Subcutaneous abdominal adipose tissue (tissue), 5 donors: ENCODE data around the gene ENTPD6.

Source experiments
- H3K27ac ChIP-seq: one replicate; pipeline ENCODE4 v1.7.0; 2013; ENCODE audit warnings: low read depth, mild to moderate bottlenecking, inconsistent platforms, low read length, moderate library complexity
- H3K27me3 ChIP-seq, 5 donors: one replicate each; pipeline ENCODE4 v1.7.0; 2013; ENCODE audit warnings: low read length in 5 of 5, inconsistent platforms in 1 of 5; ENCODE audit not compliant: control insufficient read depth in 5 of 5, insufficient read depth in 4 of 5
- H3K36me3 ChIP-seq, 5 donors: one replicate each; pipeline ENCODE4 v1.7.0; 2013; ENCODE audit warnings: low read length in 5 of 5; ENCODE audit not compliant: control insufficient read depth in 5 of 5, insufficient read depth in 5 of 5
- H3K4me1 ChIP-seq, 5 donors: one replicate each; pipeline ENCODE4 v1.7.0; 2013; ENCODE audit warnings: low read length in 5 of 5, mild to moderate bottlenecking in 3 of 5, moderate library complexity in 1 of 5; ENCODE audit not compliant: control insufficient read depth in 5 of 5, insufficient read depth in 5 of 5
- H3K4me3 ChIP-seq, 5 donors: one replicate each; pipeline ENCODE4 v1.7.0; 2013; ENCODE audit warnings: low read length in 5 of 5, low read depth in 1 of 5
- H3K9ac ChIP-seq, 5 donors: one replicate each; pipeline ENCODE4 v1.7.0; 2013; ENCODE audit warnings: low read length in 5 of 5, mild to moderate bottlenecking in 4 of 5, moderate library complexity in 3 of 5
- H3K9me3 ChIP-seq, 5 donors: one replicate each; pipeline ENCODE4 v1.7.0; 2013; ENCODE audit warnings: low read length in 5 of 5; ENCODE audit not compliant: control insufficient read depth in 5 of 5
- donor health status: healthy.
- donor health status: healthy.
- donor health status: healthy.
- donor health status: healthy.
- donor health status: healthy.

The ENTPD6 gene

DNA sequence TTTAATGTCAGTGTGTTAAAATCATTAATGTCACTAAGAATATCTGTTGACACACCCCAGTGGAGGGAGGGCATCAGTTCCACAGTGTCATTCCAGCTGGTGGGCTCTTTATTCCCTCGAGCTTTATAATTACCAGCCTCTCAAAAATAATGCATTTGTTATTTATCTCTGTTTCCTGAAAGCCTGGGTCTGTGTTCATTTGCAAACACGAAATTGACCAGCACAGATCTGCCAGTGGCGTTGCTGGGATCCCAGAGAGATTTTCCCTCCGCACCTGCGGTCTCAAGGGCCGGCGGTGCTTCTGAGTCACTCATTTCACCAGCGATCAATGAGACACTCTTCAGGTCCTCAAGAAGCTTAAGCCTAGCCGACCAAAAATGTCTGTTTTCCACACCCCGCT is 46.7 kb downstream of the ENTPD6 start:
- H3K27ac ChIP-seq: no peak overlapping the region
- H3K36me3 ChIP-seq: no peaks in the 10 kb centered on the region
- H3K4me3 ChIP-seq: no peak overlapping the region
- H3K27me3 ChIP-seq: peaks cover 0 to 9% (median 4%) of the 10 kb centered on the region in 5 donors
- H3K9ac ChIP-seq: no peak overlapping the region
- peaks cover 0 to 6% (median 3%) of the 10 kb centered on the region in 5 donors for H3K9me3 ChIP-seq
- peaks cover 9 to 22% (median 18%) of the 10 kb centered on the region in 5 donors for H3K4me1 ChIP-seq

DNA sequence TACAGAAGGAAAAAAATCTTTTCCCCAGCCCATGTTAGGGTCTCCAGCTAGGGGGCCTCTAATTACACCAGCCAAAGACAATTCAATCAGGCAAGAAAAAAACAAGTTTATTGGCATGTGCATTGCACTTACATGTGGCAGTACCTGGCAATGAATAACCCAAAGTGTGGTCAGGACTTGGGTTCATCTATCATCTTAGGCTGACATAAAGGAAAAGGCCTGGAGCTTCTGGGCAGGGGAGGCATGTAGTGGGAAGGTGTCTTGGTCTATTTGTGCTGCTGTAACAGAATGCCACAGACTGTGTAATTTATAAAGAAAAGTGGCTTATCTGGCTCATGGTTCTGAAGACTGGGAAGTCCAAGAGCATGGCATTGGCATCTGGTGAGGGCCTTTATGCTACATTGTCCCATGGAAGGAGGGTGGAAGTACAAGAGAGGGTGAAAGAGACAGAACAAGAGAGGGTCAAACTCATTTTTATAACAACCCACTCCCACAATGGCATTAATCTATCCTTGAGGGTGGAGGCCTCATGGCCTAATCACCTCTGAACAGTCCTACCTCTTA is 48.0 kb downstream of the ENTPD6 start:
- Histone ChIP-seq H3K36me3 (no peaks in the 10 kb centered on the region), H3K4me1 (peaks cover 4 to 19% (median 17%) of the 10 kb centered on the region in 5 donors), H3K27ac (no peak overlapping the region), H3K27me3 (peaks cover 0 to 3% (median 0%) of the 10 kb centered on the region in 5 donors), H3K9me3 (peaks cover 0 to 6% (median 3%) of the 10 kb centered on the region in 5 donors), H3K9ac (no peak overlapping the region), H3K4me3 (no peak overlapping the region)

DNA sequence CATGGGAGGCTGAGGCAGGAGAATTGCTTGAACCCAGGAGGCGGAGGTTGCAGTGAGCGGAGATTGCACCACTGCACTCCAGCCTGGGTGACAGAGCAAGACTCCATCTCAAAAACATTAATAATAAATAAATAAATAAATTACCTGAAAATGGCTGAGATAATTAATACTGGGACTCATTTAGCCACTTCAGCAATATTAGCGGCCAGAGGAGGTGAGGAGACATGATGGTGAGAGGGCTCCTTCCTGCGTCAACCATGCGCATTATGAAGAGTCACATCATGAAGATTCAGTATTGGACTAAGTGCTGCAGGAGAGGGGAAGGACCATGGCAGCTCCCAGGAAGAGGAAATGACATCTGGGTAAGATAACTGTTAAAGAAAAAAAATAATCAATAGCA is 49.5 kb downstream of the ENTPD6 start:
- H3K27ac ChIP-seq: no peak overlapping the region
- H3K36me3 ChIP-seq: no peaks in the 10 kb centered on the region
- peaks cover 0 to 6% (median 3%) of the 10 kb centered on the region in 5 donors for H3K9me3 ChIP-seq
- peaks cover 4 to 33% (median 31%) of the 10 kb centered on the region in 5 donors for H3K4me1 ChIP-seq
- no peak overlapping the region for H3K9ac ChIP-seq
- no peak overlapping the region for H3K4me3 ChIP-seq
- H3K27me3 ChIP-seq: no peaks in the 10 kb centered on the region

DNA sequence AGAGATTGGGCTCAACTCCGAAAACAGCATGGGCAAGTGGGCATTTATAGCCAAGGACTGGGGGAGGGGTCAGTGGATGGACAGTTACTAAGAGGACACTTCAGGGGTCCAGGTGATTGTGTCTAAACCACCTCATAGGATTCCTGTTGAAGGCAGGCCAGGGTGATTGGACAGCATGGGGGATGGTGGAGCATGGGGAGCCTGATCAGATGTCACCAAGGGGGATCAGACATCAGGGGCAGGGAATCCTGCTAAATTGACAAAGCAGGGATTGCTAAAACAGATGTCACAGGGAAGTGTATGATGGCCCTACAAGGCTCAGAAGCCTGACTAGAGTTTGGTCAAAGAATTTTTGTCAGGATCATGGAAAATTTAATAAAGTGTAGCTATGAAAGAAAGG is 49.9 kb downstream of the ENTPD6 start:
- H3K27me3 ChIP-seq: no peaks in the 10 kb centered on the region
- peaks cover 0 to 6% (median 3%) of the 10 kb centered on the region in 5 donors for H3K9me3 ChIP-seq
- H3K9ac ChIP-seq: no peak overlapping the region
- H3K27ac ChIP-seq: peak overlapping the region; percentile 92
- H3K4me1 ChIP-seq: peaks cover 8 to 38% (median 36%) of the 10 kb centered on the region in 5 donors
- H3K4me3 ChIP-seq: no peak overlapping the region
- no peaks in the 10 kb centered on the region for H3K36me3 ChIP-seq

DNA sequence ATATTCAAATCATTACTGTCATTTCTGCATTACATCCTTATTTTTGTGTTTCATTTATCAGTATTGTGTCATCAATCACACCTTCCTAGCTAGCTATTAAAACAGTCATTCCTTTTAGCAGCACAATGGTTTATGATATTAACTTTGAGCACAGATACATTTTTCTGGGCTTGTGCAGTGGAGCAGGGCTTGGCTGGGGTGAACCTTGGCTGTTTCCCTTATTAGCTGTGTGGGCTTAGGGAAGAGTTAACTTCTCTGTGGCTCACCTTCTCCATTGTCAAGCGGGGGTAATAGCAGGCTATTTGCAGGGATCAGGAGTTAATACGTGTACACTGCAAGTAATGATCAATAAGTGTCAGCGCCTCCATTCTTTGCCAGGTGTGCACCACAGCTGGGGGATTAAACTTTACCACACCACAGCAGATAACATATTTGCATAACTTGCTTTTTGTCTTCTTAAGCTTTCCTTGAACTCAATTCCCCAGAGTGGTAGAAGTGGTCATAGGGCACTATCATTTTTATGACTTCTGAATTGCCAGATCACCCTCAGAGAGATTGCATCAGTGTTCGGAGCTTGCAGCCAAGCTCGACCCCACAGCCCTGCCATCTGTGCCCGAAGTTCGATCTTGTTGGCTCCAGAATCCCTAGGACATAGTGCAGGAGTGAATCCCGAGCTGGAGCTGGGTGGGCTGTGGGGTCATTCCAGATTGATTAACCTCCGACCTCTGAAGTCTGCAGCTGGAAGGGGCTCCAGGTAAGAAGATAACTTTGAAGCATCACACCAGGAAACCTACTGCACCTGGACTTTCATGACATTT is 50.9 kb downstream of the ENTPD6 start:
- peaks cover 8 to 46% (median 43%) of the 10 kb centered on the region in 5 donors for H3K4me1 ChIP-seq
- peak overlapping the region; percentile 64 to 98 (median 87) for H3K4me3 ChIP-seq
- H3K36me3 ChIP-seq: no peaks in the 10 kb centered on the region
- H3K27ac ChIP-seq: peak overlapping the region; percentile 92
- peaks cover 0 to 6% (median 3%) of the 10 kb centered on the region in 5 donors for H3K9me3 ChIP-seq
- H3K27me3 ChIP-seq: no peaks in the 10 kb centered on the region
- peak overlapping the region in 4 of 5 donors; percentile 28 to 90 (median 79) for H3K9ac ChIP-seq

DNA sequence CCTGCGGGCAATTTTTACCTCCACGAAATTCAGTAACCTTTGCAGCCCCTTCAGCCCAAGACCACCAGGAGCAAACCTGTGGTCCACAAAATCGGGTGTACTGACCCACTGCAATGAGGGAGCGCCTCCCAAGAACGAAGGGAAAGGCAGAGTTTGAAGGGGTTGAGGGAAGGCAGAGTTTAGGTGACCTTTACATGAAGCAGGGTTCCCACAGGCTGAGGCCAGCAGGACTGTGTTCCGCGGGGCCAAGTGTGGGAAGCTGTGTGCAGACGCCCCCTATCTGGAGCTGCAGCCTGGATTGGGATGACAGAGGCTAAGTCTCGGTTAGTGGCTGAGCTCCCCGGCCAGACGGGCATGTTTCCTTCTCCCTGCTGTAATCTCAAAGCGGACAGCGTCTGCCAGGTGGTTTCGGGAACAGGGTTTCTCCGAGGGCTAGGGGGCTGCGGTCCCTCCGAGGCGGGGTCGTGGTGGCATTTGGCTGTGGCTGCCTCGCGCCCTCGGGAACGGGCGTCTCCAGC is 51.5 kb downstream of the ENTPD6 start:
- peak overlapping the region; percentile 64 to 98 (median 87) for H3K4me3 ChIP-seq
- peaks cover 8 to 53% (median 49%) of the 10 kb centered on the region in 5 donors for H3K4me1 ChIP-seq
- peak overlapping the region; percentile 92 for H3K27ac ChIP-seq
- H3K9me3 ChIP-seq: peaks cover 0 to 6% (median 3%) of the 10 kb centered on the region in 5 donors
- no peaks in the 10 kb centered on the region for H3K36me3 ChIP-seq
- H3K27me3 ChIP-seq: no peaks in the 10 kb centered on the region
- peak overlapping the region; percentile 52 to 90 (median 79) for H3K9ac ChIP-seq

DNA sequence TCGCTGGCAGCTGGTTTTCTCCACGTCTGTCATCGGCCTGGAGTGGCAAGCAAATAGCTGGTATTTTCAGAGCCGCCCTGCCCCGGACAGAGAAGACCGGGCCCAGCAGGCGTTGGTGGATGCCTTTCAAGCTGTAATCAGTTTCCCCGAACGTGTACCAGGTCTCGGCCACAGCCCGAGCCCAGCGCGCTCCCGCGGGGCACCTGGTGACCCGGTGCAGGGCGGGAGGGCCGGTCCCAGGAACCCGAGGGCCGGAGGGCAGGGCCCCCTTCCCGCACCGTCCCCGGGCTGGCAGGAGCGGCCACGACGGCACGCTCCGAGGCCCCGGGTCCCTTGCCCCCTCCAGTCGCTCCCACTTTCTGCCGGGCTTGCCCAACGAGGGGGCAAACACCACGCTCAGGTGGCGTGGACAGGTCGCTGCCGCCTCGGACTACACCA is 52.0 kb downstream of the ENTPD6 start:
- H3K9me3 ChIP-seq: peaks cover 0 to 6% (median 3%) of the 10 kb centered on the region in 5 donors
- H3K4me3 ChIP-seq: peak overlapping the region; percentile 64 to 98 (median 87)
- peak overlapping the region; percentile 52 to 90 (median 79) for H3K9ac ChIP-seq
- H3K36me3 ChIP-seq: peaks cover 0 to 2% (median 0%) of the 10 kb centered on the region in 5 donors
- no peaks in the 10 kb centered on the region for H3K27me3 ChIP-seq
- H3K27ac ChIP-seq: peak overlapping the region; percentile 92
- peaks cover 11 to 58% (median 53%) of the 10 kb centered on the region in 5 donors for H3K4me1 ChIP-seq

DNA sequence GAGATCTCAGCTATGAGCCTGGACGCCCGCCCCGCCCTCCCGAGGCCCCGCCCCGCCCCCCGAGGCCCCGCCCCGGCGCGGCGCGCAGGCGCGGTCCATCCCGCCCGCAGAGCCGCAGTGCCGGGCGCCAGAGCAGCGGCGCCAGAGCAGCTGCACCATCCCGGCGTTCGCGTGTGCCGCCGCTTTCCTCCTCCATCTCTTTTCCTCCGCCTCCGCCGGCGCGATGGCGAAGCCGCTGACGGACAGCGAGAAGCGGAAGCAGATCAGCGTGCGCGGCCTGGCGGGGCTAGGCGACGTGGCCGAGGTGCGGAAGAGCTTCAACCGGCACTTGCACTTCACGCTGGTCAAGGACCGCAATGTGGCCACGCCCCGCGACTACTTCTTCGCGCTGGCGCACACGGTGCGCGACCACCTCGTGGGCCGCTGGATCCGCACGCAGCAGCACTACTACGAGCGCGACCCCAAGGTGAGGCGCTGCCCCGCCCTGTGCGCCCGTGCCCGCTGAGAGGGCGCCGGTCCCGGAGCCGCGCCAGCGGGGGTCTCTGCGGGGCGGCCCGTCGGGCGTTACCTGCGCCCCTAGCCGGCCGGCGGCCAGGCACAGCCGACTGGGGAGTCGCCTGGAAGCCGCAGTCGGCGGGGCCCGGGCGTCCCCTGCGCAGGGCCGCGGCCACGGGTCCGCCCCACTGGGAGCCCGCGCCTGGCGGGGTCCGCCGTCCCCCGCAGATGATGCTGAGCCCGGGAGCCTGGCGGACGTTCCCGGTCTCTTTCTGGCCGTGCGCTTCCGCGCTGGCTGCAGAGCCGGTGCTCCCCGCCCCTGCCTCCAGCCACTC is 52.7 kb downstream of the ENTPD6 start, which contains the start of gene PYGB:
Gene PYGB (plus strand): TSS at position 130 of the 830 bp plus-strand sequence. CDS start 94 bp downstream, at position 224.
- peaks cover 0 to 6% (median 3%) of the 10 kb centered on the region in 5 donors for H3K9me3 ChIP-seq
- peaks cover 11 to 64% (median 60%) of the 10 kb centered on the region in 5 donors for H3K4me1 ChIP-seq
- peak within 1 kb of the TSS; percentile 52 to 90 (median 79) for H3K9ac ChIP-seq
- peak within 1 kb of the TSS; percentile 92 for H3K27ac ChIP-seq
- peaks cover 0 to 5% (median 0%) of the 10 kb centered on the region in 5 donors for H3K36me3 ChIP-seq
- peak within 1 kb of the TSS; percentile 86 to 98 (median 87) for H3K4me3 ChIP-seq
- H3K27me3 ChIP-seq: no peaks in the 10 kb centered on the region

DNA sequence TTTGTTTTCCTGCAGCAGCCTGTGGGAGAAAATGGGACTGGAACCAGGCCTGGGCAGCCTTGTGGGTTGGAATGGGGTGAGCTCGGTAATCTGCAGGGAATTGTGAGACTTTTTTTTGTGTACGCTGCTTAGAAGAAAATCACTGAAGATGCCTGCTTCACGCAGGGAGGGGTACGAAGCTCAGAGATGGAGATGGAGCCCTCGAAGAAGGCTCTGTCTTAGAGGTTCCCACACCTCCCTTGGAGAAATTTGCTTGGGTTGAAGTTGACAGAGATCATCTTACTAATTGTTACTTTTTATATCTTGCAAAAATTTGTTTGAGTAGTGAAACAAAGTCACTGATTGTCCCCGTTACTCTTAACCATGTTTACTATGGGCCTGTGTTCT is 53.3 kb downstream of the ENTPD6 start:
- H3K27me3 ChIP-seq: no peaks in the 10 kb centered on the region
- H3K27ac ChIP-seq: peak overlapping the region; percentile 60
- H3K4me3 ChIP-seq: peak overlapping the region; percentile 86 to 98 (median 87)
- H3K9me3 ChIP-seq: peaks cover 0 to 1% (median 0%) of the 10 kb centered on the region in 5 donors
- H3K9ac ChIP-seq: peak overlapping the region in 4 of 5 donors; percentile 65 to 76 (median 74)
- H3K36me3 ChIP-seq: peaks cover 0 to 5% (median 0%) of the 10 kb centered on the region in 5 donors
- H3K4me1 ChIP-seq: peaks cover 11 to 67% (median 61%) of the 10 kb centered on the region in 5 donors
